ENCODE results near the gene IRAK1.

IRAK1 gene

GRCh38 chrX:153969125-153969903, 50.4 kb downstream of the IRAK1 start (continued):
- TF ChIP-seq, protein P1, sequence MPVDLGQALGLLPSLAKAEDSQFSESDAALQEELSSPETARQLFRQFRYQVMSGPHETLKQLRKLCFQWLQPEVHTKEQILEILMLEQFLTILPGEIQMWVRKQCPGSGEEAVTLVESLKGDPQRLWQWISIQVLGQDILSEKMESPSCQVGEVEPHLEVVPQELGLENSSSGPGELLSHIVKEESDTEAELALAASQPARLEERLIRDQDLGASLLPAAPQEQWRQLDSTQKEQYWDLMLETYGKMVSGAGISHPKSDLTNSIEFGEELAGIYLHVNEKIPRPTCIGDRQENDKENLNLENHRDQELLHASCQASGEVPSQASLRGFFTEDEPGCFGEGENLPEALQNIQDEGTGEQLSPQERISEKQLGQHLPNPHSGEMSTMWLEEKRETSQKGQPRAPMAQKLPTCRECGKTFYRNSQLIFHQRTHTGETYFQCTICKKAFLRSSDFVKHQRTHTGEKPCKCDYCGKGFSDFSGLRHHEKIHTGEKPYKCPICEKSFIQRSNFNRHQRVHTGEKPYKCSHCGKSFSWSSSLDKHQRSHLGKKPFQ (tag by site-specific recombination; IDR thresholded peaks at IDR 0.05), result no peak
- TF ChIP-seq ZFP37 (tag by site-specific recombination; IDR thresholded peaks at IDR 0.05), result no peak
- TF ChIP-seq BCL11A (tag by site-specific recombination; IDR thresholded peaks at IDR 0.05; ENCODE audit: low read depth), result no peak
- no peak for TF ChIP-seq ZNF747 (tag by site-specific recombination; IDR thresholded peaks at IDR 0.05)
- TF ChIP-seq SCRT2 (tag by site-specific recombination; IDR thresholded peaks at IDR 0.05), result peak; percentile 77
- no peak for TF ChIP-seq ZNF623 (tag by site-specific recombination; IDR thresholded peaks at IDR 0.05)
- no peak for TF ChIP-seq HIC1 (tag by site-specific recombination; IDR thresholded peaks at IDR 0.05)
- TF ChIP-seq ZNF48 (tag by site-specific recombination; IDR thresholded peaks at IDR 0.05), result no peak
- no peak for TF ChIP-seq BCL11B (tag by site-specific recombination; IDR thresholded peaks at IDR 0.05; ENCODE audit: low read depth)
- TF ChIP-seq, protein P2, sequence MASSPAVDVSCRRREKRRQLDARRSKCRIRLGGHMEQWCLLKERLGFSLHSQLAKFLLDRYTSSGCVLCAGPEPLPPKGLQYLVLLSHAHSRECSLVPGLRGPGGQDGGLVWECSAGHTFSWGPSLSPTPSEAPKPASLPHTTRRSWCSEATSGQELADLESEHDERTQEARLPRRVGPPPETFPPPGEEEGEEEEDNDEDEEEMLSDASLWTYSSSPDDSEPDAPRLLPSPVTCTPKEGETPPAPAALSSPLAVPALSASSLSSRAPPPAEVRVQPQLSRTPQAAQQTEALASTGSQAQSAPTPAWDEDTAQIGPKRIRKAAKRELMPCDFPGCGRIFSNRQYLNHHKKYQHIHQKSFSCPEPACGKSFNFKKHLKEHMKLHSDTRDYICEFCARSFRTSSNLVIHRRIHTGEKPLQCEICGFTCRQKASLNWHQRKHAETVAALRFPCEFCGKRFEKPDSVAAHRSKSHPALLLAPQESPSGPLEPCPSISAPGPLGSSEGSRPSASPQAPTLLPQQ (tag by site-specific recombination; IDR thresholded peaks at IDR 0.05), result no peak
- no peak for TF ChIP-seq ZNF561 (tag by site-specific recombination; IDR thresholded peaks at IDR 0.05; ENCODE audit: borderline replicate concordance)
- TF ChIP-seq ZNF518A (tag by site-specific recombination; conservative IDR thresholded peaks at IDR 0.05; ENCODE audit: low read depth), result no peak
- TF ChIP-seq ZNF560 (tag by site-specific recombination; IDR thresholded peaks at IDR 0.05; ENCODE audit: borderline replicate concordance), result no peak
- TF ChIP-seq ZNF530 (tag by site-specific recombination; IDR thresholded peaks at IDR 0.05; ENCODE audit: low read depth), result no peak
- no peak for TF ChIP-seq ZNF544 (tag by site-specific recombination; IDR thresholded peaks at IDR 0.05)
- no peak for TF ChIP-seq PRDM1 (tag by site-specific recombination; IDR thresholded peaks at IDR 0.05)
- TF ChIP-seq ZNF341 (tag by site-specific recombination; IDR thresholded peaks at IDR 0.05; ENCODE audit: low read depth), result peak; percentile 44
- TF ChIP-seq ATF2 (tag by site-specific recombination; IDR thresholded peaks at IDR 0.05; ENCODE audit: low read depth), result no peak
- TF ChIP-seq ZNF248 (tag by site-specific recombination; IDR thresholded peaks at IDR 0.05), result no peak
- TF ChIP-seq, protein P3, sequence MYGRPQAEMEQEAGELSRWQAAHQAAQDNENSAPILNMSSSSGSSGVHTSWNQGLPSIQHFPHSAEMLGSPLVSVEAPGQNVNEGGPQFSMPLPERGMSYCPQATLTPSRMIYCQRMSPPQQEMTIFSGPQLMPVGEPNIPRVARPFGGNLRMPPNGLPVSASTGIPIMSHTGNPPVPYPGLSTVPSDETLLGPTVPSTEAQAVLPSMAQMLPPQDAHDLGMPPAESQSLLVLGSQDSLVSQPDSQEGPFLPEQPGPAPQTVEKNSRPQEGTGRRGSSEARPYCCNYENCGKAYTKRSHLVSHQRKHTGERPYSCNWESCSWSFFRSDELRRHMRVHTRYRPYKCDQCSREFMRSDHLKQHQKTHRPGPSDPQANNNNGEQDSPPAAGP (tag by site-specific recombination; IDR thresholded peaks at IDR 0.05), result no peak
- peak; percentile 47 for TF ChIP-seq SP2 (tag by site-specific recombination; IDR thresholded peaks at IDR 0.05)
- TF ChIP-seq, protein P4, sequence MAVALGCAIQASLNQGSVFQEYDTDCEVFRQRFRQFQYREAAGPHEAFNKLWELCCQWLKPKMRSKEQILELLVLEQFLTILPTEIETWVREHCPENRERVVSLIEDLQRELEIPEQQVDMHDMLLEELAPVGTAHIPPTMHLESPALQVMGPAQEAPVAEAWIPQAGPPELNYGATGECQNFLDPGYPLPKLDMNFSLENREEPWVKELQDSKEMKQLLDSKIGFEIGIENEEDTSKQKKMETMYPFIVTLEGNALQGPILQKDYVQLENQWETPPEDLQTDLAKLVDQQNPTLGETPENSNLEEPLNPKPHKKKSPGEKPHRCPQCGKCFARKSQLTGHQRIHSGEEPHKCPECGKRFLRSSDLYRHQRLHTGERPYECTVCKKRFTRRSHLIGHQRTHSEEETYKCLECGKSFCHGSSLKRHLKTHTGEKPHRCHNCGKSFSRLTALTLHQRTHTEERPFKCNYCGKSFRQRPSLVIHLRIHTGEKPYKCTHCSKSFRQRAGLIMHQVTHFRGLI (tag by site-specific recombination; IDR thresholded peaks at IDR 0.05), result no peak
- TF ChIP-seq, protein P5, sequence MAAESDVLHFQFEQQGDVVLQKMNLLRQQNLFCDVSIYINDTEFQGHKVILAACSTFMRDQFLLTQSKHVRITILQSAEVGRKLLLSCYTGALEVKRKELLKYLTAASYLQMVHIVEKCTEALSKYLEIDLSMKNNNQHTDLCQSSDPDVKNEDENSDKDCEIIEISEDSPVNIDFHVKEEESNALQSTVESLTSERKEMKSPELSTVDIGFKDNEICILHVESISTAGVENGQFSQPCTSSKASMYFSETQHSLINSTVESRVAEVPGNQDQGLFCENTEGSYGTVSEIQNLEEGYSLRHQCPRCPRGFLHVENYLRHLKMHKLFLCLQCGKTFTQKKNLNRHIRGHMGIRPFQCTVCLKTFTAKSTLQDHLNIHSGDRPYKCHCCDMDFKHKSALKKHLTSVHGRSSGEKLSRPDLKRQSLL (tag by site-specific recombination; IDR thresholded peaks at IDR 0.05), result peak; percentile 65; the same call in 1 of the 2 replicates
